Astrocyte (in vitro differentiated cells and primary cell): ENCODE measurements around the gene MTA1. TPM values are rescaled to one million over a fixed set of nuclear protein-coding genes. Genes with fewer than 3 reads are reported as not detected.

ENCODE experiments used
- DNase-seq: peaks from one replicate; pipeline ENCODE4 v3.0.0-alpha.2; 2010; ENCODE audit warnings: low read depth
- FAIRE-seq: peaks from 2 replicates; lab custom pipeline; 2011; peaks lifted over from hg19 to GRCh38; lab: Jason Lieb, UNC
- H2AFZ ChIP-seq: 2 replicates; pipeline ENCODE4 v1.6.0; 2012; ENCODE audit warnings: low read depth, low read length, inconsistent platforms
- H3K27ac ChIP-seq: 2 replicates; pipeline ENCODE4 v1.5.1; 2011; ENCODE audit warnings: low read depth, low read length, inconsistent platforms
- H3K27me3 ChIP-seq: 2 replicates; pipeline ENCODE4 v1.6.0; 2011; ENCODE audit warnings: low read length, inconsistent platforms; ENCODE audit not compliant: insufficient read depth
- H3K36me3 ChIP-seq: 2 replicates; pipeline ENCODE4 v1.5.1; 2011; ENCODE audit warnings: low read length, inconsistent platforms; ENCODE audit not compliant: insufficient read depth
- H3K4me1 ChIP-seq: 2 replicates; pipeline ENCODE4 v1.5.1; 2011; ENCODE audit warnings: low read length, inconsistent platforms; ENCODE audit not compliant: insufficient read depth
- H3K4me2 ChIP-seq: 2 replicates; pipeline ENCODE4 v1.6.0; 2012; ENCODE audit warnings: low read length, inconsistent platforms
- H3K4me3 ChIP-seq: 2 replicates; pipeline ENCODE4 v1.5.1; 2011; ENCODE audit warnings: low read depth, mild to moderate bottlenecking, low read length, inconsistent platforms; ENCODE audit not compliant: insufficient read depth
- H3K79me2 ChIP-seq: 2 replicates; pipeline ENCODE4 v1.6.0; 2012; ENCODE audit warnings: mild to moderate bottlenecking, low read length, inconsistent platforms; ENCODE audit not compliant: insufficient read depth
- H3K9ac ChIP-seq: 2 replicates; pipeline ENCODE4 v1.6.0; 2012; ENCODE audit warnings: mild to moderate bottlenecking, low read length, inconsistent platforms
- H3K9me3 ChIP-seq: 2 replicates; pipeline ENCODE4 v1.5.1; 2012; ENCODE audit warnings: low read depth, mild to moderate bottlenecking, low read length, inconsistent platforms; ENCODE audit not compliant: insufficient read depth
- H4K20me1 ChIP-seq: 2 replicates; pipeline ENCODE4 v1.6.0; 2012; ENCODE audit warnings: low read length, inconsistent platforms; ENCODE audit not compliant: insufficient read depth
- H3K27ac Mint-ChIP-seq: one replicate; pipeline ENCODE4 v1.8.0; 2021; ENCODE audit warnings: mild to moderate bottlenecking, mixed read lengths; ENCODE audit not compliant: unreplicated experiment
- H3K27me3 Mint-ChIP-seq: one replicate; pipeline ENCODE4 v1.8.0; 2021; ENCODE audit warnings: low read depth, mixed read lengths; ENCODE audit not compliant: unreplicated experiment
- H3K36me3 Mint-ChIP-seq: one replicate; pipeline ENCODE4 v1.8.0; 2021; ENCODE audit warnings: low read depth, mixed read lengths; ENCODE audit not compliant: unreplicated experiment
- H3K4me1 Mint-ChIP-seq: one replicate; pipeline ENCODE4 v1.8.0; 2021; ENCODE audit warnings: low read depth, mixed read lengths; ENCODE audit not compliant: unreplicated experiment
- H3K4me3 Mint-ChIP-seq: one replicate; pipeline ENCODE4 v1.8.0; 2021; ENCODE audit warnings: mild to moderate bottlenecking, moderate library complexity, mixed read lengths; ENCODE audit not compliant: unreplicated experiment
- H3K9me3 Mint-ChIP-seq: one replicate; pipeline ENCODE4 v1.8.0; 2021; ENCODE audit warnings: mild to moderate bottlenecking, mixed read lengths; ENCODE audit not compliant: unreplicated experiment
- CTCF ChIP-seq: IDR thresholded peaks from 2 replicates; pipeline ENCODE4 v1.5.1; 2011; ENCODE audit warnings: low read depth, mild to moderate bottlenecking, inconsistent platforms, low read length, moderate library complexity; ENCODE audit not compliant: insufficient read depth
- EZH2 ChIP-seq: IDR thresholded peaks from 2 replicates; pipeline ENCODE4 v1.6.1; 2012; ENCODE audit warnings: mild to moderate bottlenecking, low read length, inconsistent platforms; ENCODE audit not compliant: insufficient read depth
- total RNA-seq: library from RNA; stranded (reverse); gene quantifications from 2 replicates; pipeline ENCODE4 v1.2.1, GENCODE V29; 2021

MTA1 gene
- total RNA-seq, 1 donor from 2014 or later: 111 TPM

- H2AFZ ChIP-seq: no peak overlapping the region
- no peaks in the 10 kb centered on the region for H3K4me1 Mint-ChIP-seq
- no peaks in the 10 kb centered on the region for H3K79me2 ChIP-seq
- no peak for TF ChIP-seq CTCF
- no peak for TF ChIP-seq EZH2
- H3K27ac Mint-ChIP-seq: no peak overlapping the region
- no peak overlapping the region for H3K9ac ChIP-seq
- no peaks in the 10 kb centered on the region for H3K36me3 ChIP-seq
- peaks cover 4% of the 10 kb centered on the region for H4K20me1 ChIP-seq
- H3K4me1 ChIP-seq: peaks cover 3% of the 10 kb centered on the region
- no peak overlapping the region for H3K27ac ChIP-seq
- no peak overlapping the region for H3K4me3 Mint-ChIP-seq
- no peaks in the 10 kb centered on the region for H3K9me3 ChIP-seq
- H3K27me3 Mint-ChIP-seq: peaks cover 23% of the 10 kb centered on the region
- H3K27me3 ChIP-seq: peaks cover 6% of the 10 kb centered on the region
- H3K36me3 Mint-ChIP-seq: peaks cover 8% of the 10 kb centered on the region
- DNase-seq: no peak
- no peaks in the 10 kb centered on the region for H3K9me3 Mint-ChIP-seq
- no peak overlapping the region for H3K4me2 ChIP-seq
- H3K4me3 ChIP-seq: no peak overlapping the region
- FAIRE-seq: no peak
These were observed 6.1 kb upstream of the MTA1 start for GRCh38 chr14:105413544-105413886.

- no peak for FAIRE-seq
- H3K9ac ChIP-seq: peak overlapping the region; percentile 65
- H3K36me3 ChIP-seq: no peaks in the 10 kb centered on the region
- H3K4me1 ChIP-seq: peaks cover 11% of the 10 kb centered on the region
- H3K79me2 ChIP-seq: peaks cover 8% of the 10 kb centered on the region
- H4K20me1 ChIP-seq: peaks cover 4% of the 10 kb centered on the region
- no peak overlapping the region for H3K27ac Mint-ChIP-seq
- no peaks in the 10 kb centered on the region for H3K9me3 Mint-ChIP-seq
- peak; percentile 36 for DNase-seq
- H3K4me2 ChIP-seq: peak overlapping the region; percentile 84
- peak overlapping the region; percentile 78 for H3K4me3 Mint-ChIP-seq
- TF ChIP-seq CTCF (peak; percentile 16), EZH2 (no peak)
- no peaks in the 10 kb centered on the region for H3K4me1 Mint-ChIP-seq
- peak overlapping the region; percentile 83 for H2AFZ ChIP-seq
- peak overlapping the region; percentile 32 for H3K4me3 ChIP-seq
- H3K36me3 Mint-ChIP-seq: peaks cover 6% of the 10 kb centered on the region
- H3K27ac ChIP-seq: no peak overlapping the region
- peaks cover 25% of the 10 kb centered on the region for H3K27me3 Mint-ChIP-seq
- H3K9me3 ChIP-seq: no peaks in the 10 kb centered on the region
- peaks cover 6% of the 10 kb centered on the region for H3K27me3 ChIP-seq
These were observed 4.9 kb upstream of the MTA1 start for GRCh38 chr14:105414456-105415371.
